ENCODE measurements around the gene KIF26B.

The KIF26B gene

DNA sequence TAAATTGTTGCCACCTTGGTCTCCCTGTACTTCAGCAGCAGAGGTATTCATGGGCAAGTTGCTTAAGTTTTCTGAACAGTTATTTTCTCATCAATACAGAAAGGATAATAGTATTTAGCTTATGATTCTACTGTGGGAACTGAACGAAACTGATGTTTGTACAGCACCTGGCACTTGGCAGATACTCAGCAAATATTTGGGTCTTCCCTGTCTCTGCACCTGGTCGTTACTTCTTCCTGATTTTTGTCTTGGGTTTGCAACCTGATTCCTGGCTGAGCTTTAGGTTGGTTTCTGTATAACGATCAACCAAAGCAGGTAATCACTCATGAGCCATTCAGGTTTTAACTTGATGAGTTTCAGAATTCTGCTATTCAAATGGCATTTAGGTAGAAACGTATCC is 490.6 kb downstream of the KIF26B start:
- Histone ChIP-seq H3K27me3 (ENCODE audit: control insufficient read depth, insufficient read depth, low read length) (no peaks in the 10 kb centered on the region), H3K36me3 (ENCODE audit: control insufficient read depth, insufficient read depth, low read length) (no peaks in the 10 kb centered on the region), H3K4me3 (ENCODE audit: low read length) (no peak overlapping the region), H3K27ac (ENCODE audit: low read depth, low read length) (no peak overlapping the region), H3K9ac (ENCODE audit: low read length) (no peak overlapping the region), H3K4me1 (ENCODE audit: control insufficient read depth, insufficient read depth, low read length) (no peaks in the 10 kb centered on the region)

GRCh38 chr1:245645894-245646293 is 491.1 kb downstream of the KIF26B start:
- H3K27ac ChIP-seq (ENCODE audit: low read depth, low read length): no peak overlapping the region
- H3K36me3 ChIP-seq (ENCODE audit: control insufficient read depth, insufficient read depth, low read length): no peaks in the 10 kb centered on the region
- H3K9ac ChIP-seq (ENCODE audit: low read length): no peak overlapping the region
- no peak overlapping the region for H3K4me3 ChIP-seq (ENCODE audit: low read length)
- H3K27me3 ChIP-seq (ENCODE audit: control insufficient read depth, insufficient read depth, low read length): no peaks in the 10 kb centered on the region
- no peaks in the 10 kb centered on the region for H3K4me1 ChIP-seq (ENCODE audit: control insufficient read depth, insufficient read depth, low read length)

GRCh38 chr1:245648749-245649522 is 494.2 kb downstream of the KIF26B start:
- H3K36me3 ChIP-seq (ENCODE audit: control insufficient read depth, insufficient read depth, low read length): no peaks in the 10 kb centered on the region
- no peaks in the 10 kb centered on the region for H3K27me3 ChIP-seq (ENCODE audit: control insufficient read depth, insufficient read depth, low read length)
- H3K9ac ChIP-seq (ENCODE audit: low read length): no peak overlapping the region
- H3K4me1 ChIP-seq (ENCODE audit: control insufficient read depth, insufficient read depth, low read length): no peaks in the 10 kb centered on the region
- no peak overlapping the region for H3K4me3 ChIP-seq (ENCODE audit: low read length)
- no peak overlapping the region for H3K27ac ChIP-seq (ENCODE audit: low read depth, low read length)

DNA sequence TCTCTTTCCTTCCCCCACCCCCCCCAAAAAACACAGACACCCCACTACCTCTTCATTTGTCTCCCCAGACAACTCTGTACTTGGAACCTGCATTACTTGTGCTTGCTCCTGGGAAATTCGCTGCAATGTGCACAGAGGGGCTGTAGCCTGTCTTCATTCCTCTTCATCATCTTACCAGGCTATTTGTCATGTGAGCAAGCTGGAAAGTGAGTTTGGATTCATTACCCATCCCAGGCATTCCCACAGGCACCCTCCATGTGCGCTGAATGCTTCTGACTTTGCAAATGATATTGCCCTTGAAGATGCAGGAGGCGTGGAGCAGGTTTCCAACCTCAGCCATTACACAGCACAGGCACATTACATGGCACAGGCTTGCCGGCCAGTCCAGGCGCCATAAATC is 494.9 kb downstream of the KIF26B start:
- no peaks in the 10 kb centered on the region for H3K4me1 ChIP-seq (ENCODE audit: control insufficient read depth, insufficient read depth, low read length)
- no peaks in the 10 kb centered on the region for H3K27me3 ChIP-seq (ENCODE audit: control insufficient read depth, insufficient read depth, low read length)
- no peaks in the 10 kb centered on the region for H3K36me3 ChIP-seq (ENCODE audit: control insufficient read depth, insufficient read depth, low read length)
- no peak overlapping the region for H3K27ac ChIP-seq (ENCODE audit: low read depth, low read length)
- no peak overlapping the region for H3K9ac ChIP-seq (ENCODE audit: low read length)
- H3K4me3 ChIP-seq (ENCODE audit: low read length): no peak overlapping the region

DNA sequence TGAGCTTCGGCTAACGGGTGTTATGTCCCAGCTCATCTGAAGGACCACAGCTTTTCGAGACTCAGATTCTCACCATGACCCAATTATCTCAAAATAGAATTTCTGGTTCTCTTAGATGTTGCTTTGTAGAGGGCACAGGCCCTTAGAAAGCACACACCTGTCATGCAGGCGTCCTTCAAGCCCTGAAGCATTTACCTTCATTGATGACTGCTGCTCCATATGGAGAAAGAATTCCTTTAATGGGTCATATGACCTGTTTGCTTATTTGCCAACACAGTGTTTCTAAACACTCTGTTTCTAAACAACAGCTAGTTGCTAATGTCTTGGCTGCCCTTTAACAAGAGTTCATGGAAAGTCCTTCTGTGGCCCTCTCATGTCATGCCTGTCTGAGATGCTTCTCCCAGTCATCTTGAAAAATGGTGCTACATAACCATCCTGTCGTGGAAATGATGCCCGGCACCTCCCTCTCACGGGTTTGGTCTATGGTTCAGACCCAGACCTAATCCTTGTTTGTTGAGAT is 495.7 kb downstream of the KIF26B start:
- Histone ChIP-seq H3K27me3 (ENCODE audit: control insufficient read depth, insufficient read depth, low read length) (no peaks in the 10 kb centered on the region), H3K4me1 (ENCODE audit: control insufficient read depth, insufficient read depth, low read length) (no peaks in the 10 kb centered on the region), H3K9ac (ENCODE audit: low read length) (no peak overlapping the region), H3K27ac (ENCODE audit: low read depth, low read length) (no peak overlapping the region), H3K36me3 (ENCODE audit: control insufficient read depth, insufficient read depth, low read length) (no peaks in the 10 kb centered on the region), H3K4me3 (ENCODE audit: low read length) (no peak overlapping the region)

DNA sequence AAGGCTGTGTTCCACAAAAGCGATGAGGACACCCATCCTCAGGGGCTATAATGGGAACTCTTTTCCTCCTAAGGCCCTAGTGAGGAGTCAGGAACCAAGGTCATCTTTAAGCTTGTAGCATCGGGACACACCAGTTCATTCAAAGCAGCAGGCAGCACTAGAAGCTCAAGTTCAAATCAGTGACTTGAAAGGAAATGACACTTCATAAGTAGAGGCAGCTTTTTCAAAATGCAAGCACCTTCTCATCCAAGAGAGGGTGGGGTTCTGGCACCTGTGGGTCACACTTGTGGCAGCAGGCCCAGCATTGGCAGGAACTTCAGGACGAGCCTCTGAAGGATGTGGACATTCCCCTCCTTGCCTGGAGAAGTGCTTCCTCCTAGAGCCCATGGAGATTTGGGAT is 496.3 kb downstream of the KIF26B start:
- no peak overlapping the region for H3K27ac ChIP-seq (ENCODE audit: low read depth, low read length)
- H3K9ac ChIP-seq (ENCODE audit: low read length): no peak overlapping the region
- no peaks in the 10 kb centered on the region for H3K27me3 ChIP-seq (ENCODE audit: control insufficient read depth, insufficient read depth, low read length)
- no peaks in the 10 kb centered on the region for H3K4me1 ChIP-seq (ENCODE audit: control insufficient read depth, insufficient read depth, low read length)
- H3K36me3 ChIP-seq (ENCODE audit: control insufficient read depth, insufficient read depth, low read length): no peaks in the 10 kb centered on the region
- no peak overlapping the region for H3K4me3 ChIP-seq (ENCODE audit: low read length)

GRCh38 chr1:245652116-245652515 is 497.3 kb downstream of the KIF26B start:
- Histone ChIP-seq H3K36me3 (ENCODE audit: control insufficient read depth, insufficient read depth, low read length) (no peaks in the 10 kb centered on the region), H3K4me1 (ENCODE audit: control insufficient read depth, insufficient read depth, low read length) (no peaks in the 10 kb centered on the region), H3K9ac (ENCODE audit: low read length) (no peak overlapping the region), H3K27me3 (ENCODE audit: control insufficient read depth, insufficient read depth, low read length) (no peaks in the 10 kb centered on the region), H3K4me3 (ENCODE audit: low read length) (no peak overlapping the region), H3K27ac (ENCODE audit: low read depth, low read length) (no peak overlapping the region)

DNA sequence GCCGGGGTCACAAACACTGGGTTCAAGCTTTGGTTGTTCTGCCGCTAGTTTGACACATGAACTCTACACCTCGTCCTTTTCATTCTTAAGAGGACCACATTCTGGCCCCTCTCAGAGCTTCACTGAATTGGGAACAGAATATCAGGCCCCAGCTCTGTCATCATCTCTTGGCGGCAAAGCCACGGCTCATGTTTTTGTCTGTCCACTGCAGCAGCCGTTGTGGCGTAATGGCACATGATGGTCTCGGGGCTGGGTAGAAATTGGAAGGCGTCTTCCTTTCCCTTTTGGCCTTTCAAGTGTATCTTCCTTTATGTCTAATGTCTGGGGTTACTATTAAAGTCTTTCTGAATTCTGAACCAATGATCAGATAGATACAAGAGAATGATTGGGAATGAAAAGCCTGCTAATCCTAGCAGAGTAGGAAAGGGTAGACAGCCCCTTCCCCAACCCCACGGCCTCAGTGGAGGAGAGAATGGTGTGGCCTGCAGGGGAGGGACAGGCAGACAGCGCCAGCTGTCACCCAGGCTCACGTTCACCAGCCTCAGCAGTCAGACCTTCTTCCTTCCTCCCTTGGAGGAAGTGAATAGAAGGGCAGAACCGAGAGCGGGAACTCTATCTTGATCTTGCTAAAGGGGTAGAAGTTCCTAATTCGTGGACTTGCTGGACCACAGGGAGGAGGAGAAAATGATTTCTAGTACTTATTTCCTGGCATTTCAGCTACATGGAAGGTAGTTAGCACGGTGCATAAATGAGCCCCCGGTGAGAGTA is 498.1 kb downstream of the KIF26B start:
- no peak overlapping the region for H3K27ac ChIP-seq (ENCODE audit: low read depth, low read length)
- H3K9ac ChIP-seq (ENCODE audit: low read length): no peak overlapping the region
- no peak overlapping the region for H3K4me3 ChIP-seq (ENCODE audit: low read length)
- H3K27me3 ChIP-seq (ENCODE audit: control insufficient read depth, insufficient read depth, low read length): no peaks in the 10 kb centered on the region
- no peaks in the 10 kb centered on the region for H3K36me3 ChIP-seq (ENCODE audit: control insufficient read depth, insufficient read depth, low read length)
- H3K4me1 ChIP-seq (ENCODE audit: control insufficient read depth, insufficient read depth, low read length): no peaks in the 10 kb centered on the region

DNA sequence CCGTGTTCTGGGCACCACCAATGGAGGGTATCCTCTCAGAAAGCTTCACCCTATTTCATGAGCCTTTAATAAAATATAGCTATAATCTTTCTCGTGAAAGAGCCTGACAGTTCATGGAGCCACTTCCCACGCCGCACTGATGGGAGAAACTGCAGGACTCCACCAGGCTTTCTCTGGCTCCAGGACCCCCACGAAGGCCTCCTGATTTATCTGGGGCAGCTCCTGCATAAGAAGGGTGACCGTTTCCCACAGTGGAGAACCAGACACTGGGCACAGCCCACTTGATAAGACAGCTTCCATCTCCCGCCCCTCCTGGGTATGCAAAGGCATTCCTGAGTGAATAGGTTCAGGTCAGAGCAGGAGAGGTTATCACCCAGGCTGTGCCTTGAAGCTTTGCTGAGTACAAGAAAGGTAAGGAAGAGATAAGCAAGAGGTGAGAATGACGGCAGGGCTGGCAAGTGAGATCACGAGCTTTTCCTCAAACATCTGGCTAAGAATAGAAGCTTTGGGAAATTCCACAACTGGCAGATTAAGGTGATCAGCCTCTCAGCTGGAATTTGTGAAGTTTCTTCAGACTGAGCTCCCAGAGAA is 499.8 kb downstream of the KIF26B start:
- no peaks in the 10 kb centered on the region for H3K36me3 ChIP-seq (ENCODE audit: control insufficient read depth, insufficient read depth, low read length)
- H3K9ac ChIP-seq (ENCODE audit: low read length): no peak overlapping the region
- no peaks in the 10 kb centered on the region for H3K27me3 ChIP-seq (ENCODE audit: control insufficient read depth, insufficient read depth, low read length)
- no peak overlapping the region for H3K4me3 ChIP-seq (ENCODE audit: low read length)
- no peak overlapping the region for H3K27ac ChIP-seq (ENCODE audit: low read depth, low read length)
- no peaks in the 10 kb centered on the region for H3K4me1 ChIP-seq (ENCODE audit: control insufficient read depth, insufficient read depth, low read length)

DNA sequence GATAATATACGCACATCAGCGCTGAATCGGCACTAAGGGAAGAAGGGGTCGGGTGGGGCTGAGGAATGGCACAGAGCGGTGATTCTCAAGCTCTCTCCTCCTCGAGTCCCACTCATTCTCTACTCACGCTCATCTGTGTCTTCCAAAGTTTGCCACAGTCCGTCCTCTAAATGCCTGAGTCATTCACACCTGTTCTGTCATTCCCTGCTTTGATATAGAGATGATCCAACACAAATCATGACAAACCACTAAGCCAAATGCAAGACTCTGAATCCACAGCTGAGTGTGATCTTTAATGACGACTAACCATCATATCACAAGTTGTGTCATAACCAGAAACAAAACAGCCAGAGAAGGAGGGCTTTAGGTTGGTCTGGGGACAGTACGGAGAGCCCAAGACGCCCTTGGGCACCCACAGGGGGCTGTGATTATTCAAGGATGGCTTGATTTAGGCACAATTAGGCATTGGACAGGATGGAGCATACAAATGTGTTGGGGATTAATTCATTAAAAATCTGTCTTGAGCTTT is 501.5 kb downstream of the KIF26B start:
- Histone ChIP-seq H3K36me3 (ENCODE audit: control insufficient read depth, insufficient read depth, low read length) (no peaks in the 10 kb centered on the region), H3K4me3 (ENCODE audit: low read length) (no peak overlapping the region), H3K4me1 (ENCODE audit: control insufficient read depth, insufficient read depth, low read length) (no peaks in the 10 kb centered on the region), H3K27me3 (ENCODE audit: control insufficient read depth, insufficient read depth, low read length) (no peaks in the 10 kb centered on the region), H3K9ac (ENCODE audit: low read length) (no peak overlapping the region), H3K27ac (ENCODE audit: low read depth, low read length) (no peak overlapping the region)

DNA sequence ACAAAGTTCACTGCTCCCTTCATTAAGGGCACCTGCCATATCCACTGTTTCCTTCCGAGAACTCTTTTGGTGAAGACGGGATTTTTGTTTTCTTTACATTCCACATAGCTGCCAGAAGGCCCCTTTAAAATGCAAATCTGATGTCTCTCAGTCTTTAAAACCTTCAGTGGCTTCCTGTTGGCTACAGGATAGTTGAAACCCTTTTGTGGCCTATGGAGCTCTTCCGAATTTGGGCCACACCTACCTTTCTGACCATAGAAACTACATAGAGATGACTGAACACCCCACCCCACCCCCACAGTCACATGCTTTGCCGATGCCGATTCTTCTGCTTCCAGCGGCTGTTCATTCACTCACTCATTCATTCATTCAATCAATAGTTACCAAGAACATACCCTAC is 502.6 kb downstream of the KIF26B start:
- no peaks in the 10 kb centered on the region for H3K36me3 ChIP-seq (ENCODE audit: control insufficient read depth, insufficient read depth, low read length)
- no peaks in the 10 kb centered on the region for H3K4me1 ChIP-seq (ENCODE audit: control insufficient read depth, insufficient read depth, low read length)
- no peak overlapping the region for H3K27ac ChIP-seq (ENCODE audit: low read depth, low read length)
- H3K4me3 ChIP-seq (ENCODE audit: low read length): no peak overlapping the region
- H3K27me3 ChIP-seq (ENCODE audit: control insufficient read depth, insufficient read depth, low read length): no peaks in the 10 kb centered on the region
- no peak overlapping the region for H3K9ac ChIP-seq (ENCODE audit: low read length)

- Histone ChIP-seq H3K9ac (ENCODE audit: low read length) (no peak overlapping the region), H3K27ac (ENCODE audit: low read depth, low read length) (no peak overlapping the region), H3K4me1 (ENCODE audit: control insufficient read depth, insufficient read depth, low read length) (no peaks in the 10 kb centered on the region), H3K36me3 (ENCODE audit: control insufficient read depth, insufficient read depth, low read length) (no peaks in the 10 kb centered on the region), H3K27me3 (ENCODE audit: control insufficient read depth, insufficient read depth, low read length) (no peaks in the 10 kb centered on the region), H3K4me3 (ENCODE audit: low read length) (no peak overlapping the region)
Measured at GRCh38 chr1:245663373-245663772, 508.6 kb downstream of the KIF26B start.
